ENCODE results near the gene KLHL9.
"Not testable (repeated sequence)": the region's sequence is repeated elsewhere in the genome, so short reads cannot be mapped to it uniquely, and the experiment has no call there.

Gene KLHL9, protein sequence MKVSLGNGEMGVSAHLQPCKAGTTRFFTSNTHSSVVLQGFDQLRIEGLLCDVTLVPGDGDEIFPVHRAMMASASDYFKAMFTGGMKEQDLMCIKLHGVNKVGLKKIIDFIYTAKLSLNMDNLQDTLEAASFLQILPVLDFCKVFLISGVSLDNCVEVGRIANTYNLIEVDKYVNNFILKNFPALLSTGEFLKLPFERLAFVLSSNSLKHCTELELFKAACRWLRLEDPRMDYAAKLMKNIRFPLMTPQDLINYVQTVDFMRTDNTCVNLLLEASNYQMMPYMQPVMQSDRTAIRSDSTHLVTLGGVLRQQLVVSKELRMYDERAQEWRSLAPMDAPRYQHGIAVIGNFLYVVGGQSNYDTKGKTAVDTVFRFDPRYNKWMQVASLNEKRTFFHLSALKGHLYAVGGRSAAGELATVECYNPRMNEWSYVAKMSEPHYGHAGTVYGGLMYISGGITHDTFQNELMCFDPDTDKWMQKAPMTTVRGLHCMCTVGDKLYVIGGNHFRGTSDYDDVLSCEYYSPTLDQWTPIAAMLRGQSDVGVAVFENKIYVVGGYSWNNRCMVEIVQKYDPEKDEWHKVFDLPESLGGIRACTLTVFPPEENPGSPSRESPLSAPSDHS
- total RNA-seq, result 40.5 reads per million, percentile 63 among the genes with 10 or more reads in this experiment

DNA sequence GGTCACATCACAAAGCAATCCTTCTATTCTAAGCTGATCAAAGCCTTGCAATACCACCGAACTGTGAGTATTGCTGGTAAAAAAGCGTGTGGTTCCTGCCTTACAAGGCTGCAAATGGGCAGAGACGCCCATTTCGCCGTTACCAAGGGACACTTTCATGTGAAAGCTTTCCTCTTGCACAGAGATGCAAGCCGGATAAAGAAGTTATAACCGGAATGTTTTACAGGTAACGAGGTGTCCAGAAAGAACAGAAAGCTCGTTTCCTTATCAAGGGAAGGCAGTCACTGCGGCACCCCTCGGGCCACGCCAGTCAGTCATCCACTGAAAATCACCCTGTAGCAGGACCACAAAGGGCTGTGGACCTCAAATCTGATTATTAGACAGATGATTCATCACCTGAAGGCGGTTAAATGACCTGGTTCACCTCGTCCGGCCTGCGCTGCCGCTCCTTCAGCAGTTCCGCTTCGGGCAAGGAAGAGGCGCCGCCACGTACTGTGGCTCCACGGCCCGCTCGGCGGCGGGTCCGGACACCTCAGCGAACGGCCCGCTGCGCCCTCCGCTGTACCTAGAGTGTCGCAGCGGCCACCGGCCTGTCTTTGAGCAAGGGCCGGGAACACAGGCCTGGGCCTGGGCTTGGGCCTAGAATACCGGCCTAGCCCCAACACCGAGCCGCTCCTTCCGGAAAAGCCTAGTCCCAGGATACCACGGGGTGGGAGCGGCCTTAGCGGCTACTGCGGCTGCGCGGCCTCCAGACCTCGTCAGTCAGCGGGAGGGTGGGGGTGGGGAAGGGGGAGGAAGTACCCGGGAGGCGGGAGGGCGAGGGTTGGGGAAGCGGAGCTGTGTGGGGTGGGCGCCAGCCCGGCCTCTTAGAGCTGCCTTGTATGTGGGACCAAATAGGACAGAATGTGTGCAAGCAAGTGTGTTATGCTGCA is at the start of gene KLHL9:
TSS of gene KLHL9 (minus strand) at position 704 of the 932 bp plus-strand sequence. CDS start at position 159, 545 bp downstream.
- peak; percentile 78 for DNase-seq

DNA sequence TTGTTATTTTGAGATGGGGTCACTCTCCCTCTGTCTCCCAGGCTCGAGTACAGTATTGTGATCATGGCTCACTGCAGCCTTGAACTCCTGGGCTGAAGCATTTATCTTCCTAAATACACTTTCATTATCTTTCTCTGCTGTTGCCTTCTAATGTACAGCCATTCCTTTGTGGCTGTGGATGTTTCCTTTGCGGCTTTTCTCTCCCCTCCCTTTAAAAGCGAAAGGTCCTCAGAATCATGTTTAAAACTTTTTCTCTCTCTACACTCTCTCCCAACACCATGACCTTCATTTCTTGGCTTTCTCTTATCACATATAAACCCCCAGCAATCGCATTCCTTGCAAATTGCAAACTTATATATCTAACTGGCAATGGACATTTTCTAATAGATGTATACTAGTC is 48.4 kb upstream of the KLHL9 start:
- no peak for DNase-seq

DNA sequence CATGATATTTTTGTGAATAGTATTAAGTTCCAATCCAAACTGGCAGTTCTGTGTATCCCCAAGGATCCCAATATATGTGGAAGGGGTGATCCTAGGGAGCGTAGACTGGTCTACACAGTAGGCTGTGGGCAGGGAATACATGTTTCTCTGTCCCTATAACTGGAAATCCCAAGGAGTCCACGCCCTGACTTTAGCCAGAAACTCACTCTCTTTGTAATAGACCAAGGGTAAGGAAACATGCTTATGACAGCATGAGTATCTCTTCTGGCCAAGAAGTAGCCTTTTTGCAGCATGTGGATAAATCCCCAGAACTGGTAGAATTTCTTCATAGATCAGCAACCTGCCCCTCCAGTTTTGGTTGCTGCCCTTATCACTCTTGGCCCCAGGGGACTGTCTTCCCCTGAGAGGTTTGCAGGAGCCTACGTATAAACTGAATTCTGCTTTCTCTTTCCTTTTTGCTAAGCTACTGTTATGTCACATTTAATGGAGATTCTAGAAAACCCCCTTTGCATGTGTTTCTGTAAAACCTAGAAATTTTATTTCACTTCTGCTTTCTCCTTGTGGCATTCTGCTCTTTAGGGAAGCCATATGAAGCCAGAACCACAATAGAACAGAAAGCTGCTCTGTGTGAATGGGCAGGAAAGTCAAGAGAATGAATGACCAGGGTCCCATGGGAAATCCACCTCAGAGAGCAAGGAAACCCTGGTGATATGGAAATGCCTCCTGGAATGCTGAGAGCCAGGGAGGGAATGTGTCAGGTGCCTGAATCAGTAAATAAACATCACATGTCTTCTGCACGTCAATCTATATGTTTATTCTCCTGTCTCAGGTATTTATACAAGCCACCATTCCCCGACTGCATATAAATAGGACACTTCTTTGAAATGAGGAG is 46.5 kb upstream of the KLHL9 start:
- DNase-seq, result no peak

DNA sequence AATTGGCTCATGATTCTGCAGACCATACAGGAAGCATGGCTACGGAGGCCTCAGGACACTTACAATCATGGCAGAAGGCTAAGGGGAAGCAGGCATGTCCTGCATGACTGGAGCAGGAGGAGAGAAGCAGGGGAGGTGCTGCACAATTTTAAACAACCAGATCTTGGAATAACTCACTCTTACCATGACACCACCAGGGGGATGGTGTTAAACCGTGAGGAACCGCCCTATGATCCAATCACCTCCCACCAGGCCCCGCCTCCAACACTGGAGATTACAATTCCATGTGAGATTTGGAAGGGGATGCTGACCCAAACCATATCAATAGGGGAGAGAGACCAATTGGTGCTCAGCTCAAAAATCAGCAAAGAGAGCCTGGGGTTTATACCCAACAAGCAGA is 36.3 kb upstream of the KLHL9 start:
- DNase-seq, result not testable (repeated sequence)

DNA sequence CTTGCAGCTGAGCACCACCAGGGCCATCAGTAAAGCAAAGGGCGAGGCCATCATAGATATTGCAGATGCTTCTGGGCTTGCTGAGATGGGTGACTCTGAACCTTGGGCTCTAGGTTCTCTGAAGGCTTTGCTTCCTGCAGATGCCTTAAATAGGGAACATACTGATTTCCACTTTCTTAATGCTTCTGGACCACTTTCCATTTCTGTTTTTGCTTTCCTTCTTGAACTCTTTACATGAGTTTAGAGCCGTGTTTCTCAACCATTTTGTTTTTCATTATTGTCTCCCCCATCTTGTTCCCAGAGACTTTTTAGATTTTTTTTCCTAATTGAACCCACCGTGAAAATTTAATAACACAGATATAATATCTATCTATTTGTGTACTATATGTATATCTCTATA is 32.8 kb upstream of the KLHL9 start, which contains the start of gene IFNA13:
TSS of gene IFNA13 (minus strand) at position 101 of the 400 bp plus-strand sequence. CDS start at position 54, 47 bp downstream.
- no peak for DNase-seq

DNA sequence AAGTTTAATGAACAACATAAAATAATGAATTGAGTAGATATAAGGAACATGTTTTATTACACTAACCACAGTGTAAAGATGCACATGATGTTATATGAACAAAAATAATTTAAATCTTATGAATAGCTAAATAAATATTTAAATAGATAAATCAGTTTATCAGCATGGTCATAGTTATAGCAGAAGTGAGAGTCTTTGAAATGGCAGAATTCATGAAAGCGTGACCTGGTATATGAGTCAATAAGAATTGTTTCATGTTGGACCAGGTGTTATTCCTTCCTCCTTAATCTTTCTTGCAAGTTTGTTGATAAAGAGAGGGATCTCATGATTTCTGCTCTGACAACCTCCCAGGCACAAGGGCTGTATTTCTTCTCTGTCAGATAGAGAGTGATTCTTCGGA is 32.0 kb upstream of the KLHL9 start:
- DNase-seq, result not testable (repeated sequence)

DNA sequence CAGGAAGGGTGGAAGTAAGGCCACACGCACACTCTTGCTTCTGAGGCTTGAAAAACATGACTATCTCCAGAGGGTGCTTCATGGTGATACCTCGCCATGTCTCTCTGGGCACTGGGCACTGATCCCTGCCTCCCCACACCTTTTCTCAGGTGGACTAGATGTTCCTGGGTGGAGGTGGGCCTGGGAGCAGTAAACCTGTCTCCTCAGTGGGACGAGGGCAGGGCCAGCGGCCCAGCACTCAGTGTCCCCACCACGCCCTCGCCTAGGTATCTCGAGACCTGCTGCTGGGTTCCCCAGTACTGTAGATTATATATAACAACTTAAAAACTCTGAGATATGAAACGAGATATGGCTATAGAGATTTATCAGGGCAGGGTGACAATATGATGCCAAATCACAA is 27.1 kb upstream of the KLHL9 start:
- DNase-seq, result no peak

DNA sequence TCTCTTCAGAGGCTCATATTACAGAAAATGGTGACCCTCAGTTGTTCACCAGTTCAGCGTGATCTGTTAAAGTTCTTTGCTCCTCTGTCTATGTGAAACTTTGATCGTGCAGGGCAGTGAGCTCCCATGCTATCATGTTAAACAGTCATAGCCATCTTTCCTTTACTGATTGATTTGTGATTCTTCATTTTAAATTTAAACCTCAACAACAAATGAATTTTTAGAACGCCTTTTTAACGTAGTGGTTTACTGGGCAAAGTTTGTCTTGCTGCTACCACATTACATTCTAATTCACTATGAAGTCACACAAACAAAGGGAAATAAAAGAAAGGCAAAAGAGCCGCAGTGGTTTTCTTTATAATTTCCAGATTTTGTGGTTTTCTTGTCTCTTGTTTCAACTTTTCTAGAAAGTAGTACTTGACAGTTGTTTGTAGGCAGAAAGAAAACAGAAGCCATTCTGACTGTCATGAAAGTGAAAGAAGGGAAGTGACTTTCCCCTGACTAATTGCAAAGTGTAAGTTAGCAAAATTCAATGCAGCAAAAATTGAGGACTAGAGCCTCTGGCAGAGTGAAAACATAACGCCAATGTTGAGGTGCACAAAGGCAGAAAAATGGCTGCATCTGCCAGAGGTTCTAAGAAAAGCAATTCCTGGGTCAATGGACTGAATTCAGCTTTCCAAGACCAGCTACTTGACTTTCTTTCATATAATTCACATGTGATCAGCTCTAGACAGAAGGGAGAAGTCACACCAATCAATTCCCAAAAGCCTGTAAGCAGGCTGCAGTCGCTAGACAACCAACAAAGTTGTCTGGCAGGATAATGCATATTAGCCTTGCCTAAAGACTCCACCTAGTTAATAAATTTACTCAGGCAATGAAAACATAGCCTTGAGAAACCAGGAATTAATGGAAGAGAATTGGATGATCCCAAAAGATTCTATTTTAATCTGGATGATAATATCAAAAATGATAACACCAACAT is 22.6 kb upstream of the KLHL9 start:
- DNase-seq, result no peak

DNA sequence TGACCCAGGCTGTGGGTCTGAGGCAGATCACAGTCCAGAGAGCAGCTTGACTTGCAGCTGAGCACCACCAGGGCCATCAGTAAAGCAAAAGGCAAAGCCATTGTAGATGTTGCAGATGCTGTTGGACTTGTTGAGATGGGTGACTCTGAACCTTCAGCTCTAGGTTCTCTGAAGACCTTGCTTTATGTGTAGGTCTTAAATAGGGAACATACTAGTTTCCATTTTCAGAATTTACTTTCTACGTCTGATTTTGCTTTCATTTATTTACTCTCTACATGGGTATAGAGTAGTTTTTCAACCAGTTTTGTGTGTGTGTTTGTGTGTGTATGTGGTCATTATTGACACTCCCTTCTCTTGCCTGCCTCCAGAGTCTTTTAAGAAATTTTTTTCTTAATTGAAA is 15.6 kb upstream of the KLHL9 start, which contains the start of gene IFNA6:
TSS of gene IFNA6 (minus strand) at position 101 of the 400 bp plus-strand sequence. CDS start at position 101, 0 bp downstream.
- DNase-seq, result no peak

DNA sequence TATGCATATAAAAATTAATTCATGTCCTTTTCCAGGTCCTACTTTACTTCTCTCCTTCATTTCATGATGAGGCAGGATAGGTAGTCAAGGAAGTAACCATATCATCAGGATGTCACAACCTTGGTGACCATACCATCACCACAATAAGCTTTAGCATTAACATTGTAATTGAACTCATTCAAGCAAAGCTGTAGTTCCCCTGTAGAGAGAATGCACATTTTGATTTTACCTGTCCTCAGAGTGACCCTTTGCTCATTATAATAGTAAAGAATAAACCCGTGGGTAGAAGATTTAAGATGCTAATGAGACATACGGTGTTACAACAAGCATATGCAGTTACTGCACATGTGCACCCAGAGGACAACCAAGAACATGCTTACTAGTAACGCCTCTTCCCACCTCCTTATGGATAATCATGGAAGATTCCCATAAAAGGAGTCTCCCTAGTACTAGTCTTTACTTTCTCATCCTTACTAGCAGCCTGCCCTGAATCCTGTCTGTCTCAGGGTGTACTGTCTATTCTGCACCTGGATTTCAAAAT is 13.3 kb upstream of the KLHL9 start:
- DNase-seq, result no peak

DNA sequence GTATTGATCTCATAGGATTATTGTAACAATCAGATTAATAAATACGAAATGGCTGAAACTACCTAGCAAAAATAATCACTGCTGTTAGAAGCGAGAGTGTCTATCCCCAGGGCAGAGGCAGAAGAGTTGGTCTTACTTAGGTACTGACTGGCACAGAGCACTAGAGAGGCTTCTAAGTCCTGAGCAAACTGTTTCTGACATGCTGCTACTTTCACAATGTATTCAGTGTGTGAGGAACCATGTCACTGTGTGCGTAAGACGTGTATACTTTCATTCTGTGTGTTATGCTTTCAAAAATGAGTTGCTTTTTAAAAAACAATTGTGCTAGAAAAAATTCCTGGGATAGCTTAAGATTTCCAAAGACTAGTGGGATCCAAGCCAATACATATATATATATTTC is 5.5 kb upstream of the KLHL9 start:
- no peak for DNase-seq

DNA sequence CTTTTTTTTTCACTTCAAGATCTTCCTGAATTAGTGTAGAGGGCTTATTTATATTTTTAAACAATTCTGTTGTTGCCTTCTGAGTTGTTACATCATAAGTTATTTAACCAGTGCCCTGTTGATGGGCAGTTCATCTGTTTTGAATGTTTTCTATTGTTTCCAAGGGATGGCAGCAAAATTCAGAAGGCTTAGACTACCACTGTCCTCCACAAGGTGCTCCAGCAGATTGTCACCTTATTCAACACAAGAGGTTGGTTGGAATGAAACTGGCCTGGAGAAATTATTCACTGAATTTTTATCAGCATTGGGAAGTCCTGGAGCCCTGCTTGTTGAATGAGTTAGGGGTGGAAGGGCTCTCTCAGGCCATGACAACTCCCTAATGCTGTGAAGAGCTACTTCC is 1.3 kb upstream of the KLHL9 start:
- no peak for DNase-seq

DNA sequence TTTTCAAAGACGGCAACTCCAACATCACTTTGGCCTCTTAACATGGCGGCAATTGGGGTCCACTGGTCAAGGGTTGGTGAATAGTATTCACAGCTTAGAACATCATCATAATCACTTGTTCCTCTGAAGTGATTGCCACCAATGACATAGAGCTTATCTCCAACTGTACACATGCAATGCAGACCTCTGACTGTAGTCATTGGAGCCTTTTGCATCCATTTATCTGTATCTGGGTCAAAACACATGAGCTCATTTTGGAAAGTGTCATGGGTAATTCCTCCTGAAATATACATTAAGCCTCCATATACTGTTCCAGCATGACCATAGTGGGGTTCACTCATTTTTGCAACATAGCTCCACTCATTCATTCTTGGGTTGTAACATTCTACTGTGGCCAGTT is 2.0 kb downstream of the KLHL9 start:
- no peak for DNase-seq

DNA sequence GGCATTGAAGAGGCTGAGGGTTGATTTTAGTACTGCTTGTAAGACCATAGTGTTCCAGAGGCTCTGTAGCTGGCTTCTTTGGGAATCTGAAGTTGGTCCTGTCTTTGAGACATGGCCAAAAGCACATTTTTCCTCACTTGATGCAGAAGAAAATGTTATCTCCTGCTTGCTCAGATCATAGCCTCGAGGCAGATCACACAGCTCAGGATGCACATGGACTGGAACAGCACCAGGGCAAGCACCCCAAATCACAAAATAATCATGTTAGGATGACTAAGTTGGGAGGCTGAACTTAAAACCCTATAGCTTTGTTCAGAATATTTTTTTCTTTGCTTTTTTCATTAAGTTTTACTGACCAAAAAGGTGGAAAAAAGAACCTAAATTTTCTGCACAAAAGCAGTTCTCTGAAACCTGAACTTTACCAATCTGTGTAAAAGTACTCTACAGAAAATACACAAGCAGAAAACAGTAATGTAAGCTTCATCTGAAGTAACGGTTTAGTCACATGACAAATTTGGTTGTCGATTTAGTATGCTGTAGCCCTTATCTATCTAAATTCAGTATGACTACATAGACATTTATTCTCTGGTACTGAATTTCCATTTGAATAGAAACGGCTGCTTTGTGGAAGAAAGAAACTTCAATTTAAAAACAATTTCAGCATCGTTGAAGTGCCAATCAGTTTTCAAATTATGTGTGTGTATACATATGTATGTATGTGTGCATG is 3.4 kb downstream of the KLHL9 start:
- no peak for DNase-seq

DNA sequence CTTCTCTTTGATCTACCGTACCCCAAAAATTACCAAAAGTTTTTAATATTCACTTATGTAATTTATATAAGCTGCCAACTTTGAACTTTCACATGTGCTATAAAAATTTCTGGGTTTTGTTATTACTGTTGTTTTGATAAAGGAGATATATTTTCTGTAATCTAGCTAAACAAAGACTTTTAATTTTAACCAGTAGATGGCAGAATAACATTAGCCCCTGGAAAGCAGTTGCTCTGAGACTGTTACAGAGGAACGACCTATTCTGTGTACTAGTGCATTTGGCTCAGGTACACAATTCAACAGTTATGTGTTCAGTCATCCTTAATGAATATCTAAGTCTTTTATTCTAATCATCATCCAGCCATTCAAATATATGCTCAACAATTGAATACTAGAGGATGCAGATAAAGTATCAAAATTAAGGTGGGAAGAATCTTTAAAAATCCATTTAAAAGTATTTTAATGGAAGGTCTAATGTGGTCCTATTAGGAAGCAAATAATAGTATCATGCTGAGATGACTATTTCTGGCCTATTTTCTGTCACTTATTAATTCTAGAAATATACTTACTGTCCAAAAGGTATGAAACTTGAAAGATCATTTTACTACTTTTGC is 8.6 kb downstream of the KLHL9 start:
- DNase-seq, result peak; percentile 7

DNA sequence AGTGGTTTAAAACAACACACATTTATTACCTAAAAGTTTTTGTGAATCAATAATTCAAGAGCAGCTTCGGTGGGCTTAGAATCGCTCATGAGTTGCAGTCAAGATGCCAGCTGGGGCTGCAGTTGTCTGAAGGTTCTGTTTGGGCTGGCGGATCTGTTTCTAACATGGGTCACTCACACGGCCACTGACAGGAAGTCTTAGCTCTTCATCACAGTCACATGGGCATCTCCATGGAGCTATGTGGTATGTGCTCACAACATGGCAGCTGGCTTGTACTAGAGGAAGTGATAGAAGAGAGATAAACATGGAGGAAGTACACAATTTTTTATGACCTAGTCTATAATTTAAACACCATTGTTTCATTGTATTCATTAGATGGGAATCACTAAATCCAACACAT is 11.2 kb downstream of the KLHL9 start:
- no peak for DNase-seq

DNA sequence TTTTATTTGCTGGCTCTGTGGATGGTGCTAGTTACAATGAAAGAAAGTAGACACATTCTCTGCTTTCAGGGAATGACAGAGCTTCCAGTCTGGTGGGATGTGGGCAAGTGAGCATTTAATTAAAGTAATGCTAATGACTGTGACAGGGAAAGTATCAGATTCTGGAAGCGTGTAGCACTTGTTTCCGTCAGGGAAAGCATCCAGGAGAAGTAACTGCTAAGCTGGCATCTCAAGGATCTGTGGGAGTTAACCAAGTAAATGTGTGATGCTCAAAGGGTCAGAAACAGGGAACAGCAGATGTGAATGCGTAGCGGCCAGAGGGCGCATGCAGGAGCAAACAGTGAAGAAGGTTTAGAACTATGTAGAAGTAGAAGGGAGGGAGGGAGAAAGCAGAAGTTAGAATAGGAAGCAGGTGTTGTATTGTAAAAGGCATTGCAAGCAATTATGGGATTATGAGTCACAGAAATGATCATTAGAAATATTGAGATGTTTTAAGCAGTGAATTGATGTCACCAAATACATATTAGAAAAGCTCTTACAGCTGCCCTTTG is 12.2 kb downstream of the KLHL9 start:
- no peak for DNase-seq

DNA sequence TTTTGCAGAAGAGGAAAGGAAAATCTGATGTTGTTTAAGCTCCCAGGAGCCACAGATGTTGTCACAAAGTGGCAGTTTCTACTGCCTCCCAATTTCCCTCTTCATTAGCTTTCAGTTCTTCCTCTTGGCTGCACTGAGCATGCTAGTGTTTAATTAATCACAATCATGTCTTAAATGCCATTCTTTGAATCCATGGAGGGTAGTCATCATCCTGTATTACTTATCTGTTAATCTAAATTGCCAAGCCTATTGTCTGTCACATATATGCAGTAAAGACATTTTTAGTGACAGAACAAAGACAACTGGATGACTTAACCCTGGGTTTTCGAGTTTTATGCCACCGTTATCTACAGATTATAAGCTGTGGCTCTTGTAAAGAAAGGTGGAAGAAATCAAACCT is 14.7 kb downstream of the KLHL9 start:
- DNase-seq, result no peak
